NCI-H345 (cell line): ENCODE results near the gene SEL1L2.

Experiments used
- DNase-seq: peaks from one replicate; lab custom pipeline; 2025; lab: John Stamatoyannopoulos, UW

Gene SEL1L2

GRCh38 chr20:13813910-13814309 is 176.5 kb downstream of the SEL1L2 start:
- no peak for DNase-seq

GRCh38 chr20:13810446-13810845 is 180.0 kb downstream of the SEL1L2 start:
- no peak for DNase-seq

- DNase-seq, result no peak
Observed at GRCh38 chr20:13809855-13810254, 180.6 kb downstream of the SEL1L2 start.

GRCh38 chr20:13809373-13809772 is 181.0 kb downstream of the SEL1L2 start:
- no peak for DNase-seq

GRCh38 chr20:13800728-13801134 is 189.7 kb downstream of the SEL1L2 start:
- peak; percentile 95 for DNase-seq

- no peak for DNase-seq
Observed at GRCh38 chr20:13799974-13800373, 190.4 kb downstream of the SEL1L2 start.
